22Rv1 (cell line): ENCODE measurements around the gene SKI.

ENCODE experiments used
- ZFX ChIP-seq: fragments of 450-650 bp; IDR thresholded peaks from 2 replicates; pipeline ENCODE4 v1.6.1; 2017; ENCODE audit warnings: antibody characterized with exemption, borderline replicate concordance
- TF ChIP-seq, protein P1 (sequence below): fragments of 450-650 bp; IDR thresholded peaks from 2 replicates; pipeline ENCODE4 v1.5.1; 2017; ENCODE audit warnings: mild to moderate bottlenecking

DNA sequence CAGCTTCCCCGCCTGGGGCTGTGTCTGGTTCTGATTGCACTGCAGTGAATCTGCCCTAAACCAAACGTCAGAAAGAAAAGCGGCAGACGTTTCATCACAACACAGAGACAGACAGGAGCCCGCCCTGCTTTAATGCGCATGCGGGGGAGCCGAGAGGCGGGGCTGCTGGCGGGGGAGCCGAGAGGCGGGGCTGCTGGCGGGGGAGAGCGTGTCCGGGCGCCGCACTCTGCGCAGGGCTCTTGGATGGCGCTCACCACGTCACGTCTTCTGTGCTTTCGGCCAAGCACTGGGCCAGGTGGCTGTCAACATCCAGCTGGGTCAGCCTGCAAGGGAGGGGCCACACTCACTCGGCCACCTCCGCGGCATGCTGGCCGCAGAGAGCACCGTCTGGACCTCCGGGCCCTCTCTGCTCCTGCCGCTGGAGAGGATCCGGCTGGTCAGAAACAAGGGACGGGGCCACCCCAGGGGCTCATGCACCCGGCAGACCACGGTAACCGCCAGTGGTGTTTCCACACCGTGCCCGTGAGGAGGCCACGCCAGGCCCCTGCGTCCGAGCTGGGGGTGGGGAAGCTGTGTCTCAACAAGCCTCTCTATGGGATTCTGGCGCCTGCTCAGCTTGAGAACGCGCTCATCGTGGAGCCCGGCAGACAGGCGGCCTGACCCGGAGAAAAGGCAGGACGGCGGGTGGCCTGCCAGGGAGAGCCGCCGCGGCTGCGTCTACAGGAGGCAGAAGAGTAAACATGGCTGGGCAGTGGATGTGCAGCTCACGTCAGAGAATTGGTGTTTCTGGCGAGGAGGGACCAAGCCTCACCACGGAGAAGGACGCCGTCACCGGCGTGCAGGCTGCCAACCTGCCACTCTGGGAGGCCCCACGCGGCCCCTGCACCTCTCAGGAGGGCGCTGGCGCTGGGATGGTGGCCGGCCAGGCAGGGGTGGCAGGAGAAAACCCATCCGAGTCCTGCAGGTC lies 38.4 kb upstream of the SKI start:
- TF ChIP-seq, protein P1, sequence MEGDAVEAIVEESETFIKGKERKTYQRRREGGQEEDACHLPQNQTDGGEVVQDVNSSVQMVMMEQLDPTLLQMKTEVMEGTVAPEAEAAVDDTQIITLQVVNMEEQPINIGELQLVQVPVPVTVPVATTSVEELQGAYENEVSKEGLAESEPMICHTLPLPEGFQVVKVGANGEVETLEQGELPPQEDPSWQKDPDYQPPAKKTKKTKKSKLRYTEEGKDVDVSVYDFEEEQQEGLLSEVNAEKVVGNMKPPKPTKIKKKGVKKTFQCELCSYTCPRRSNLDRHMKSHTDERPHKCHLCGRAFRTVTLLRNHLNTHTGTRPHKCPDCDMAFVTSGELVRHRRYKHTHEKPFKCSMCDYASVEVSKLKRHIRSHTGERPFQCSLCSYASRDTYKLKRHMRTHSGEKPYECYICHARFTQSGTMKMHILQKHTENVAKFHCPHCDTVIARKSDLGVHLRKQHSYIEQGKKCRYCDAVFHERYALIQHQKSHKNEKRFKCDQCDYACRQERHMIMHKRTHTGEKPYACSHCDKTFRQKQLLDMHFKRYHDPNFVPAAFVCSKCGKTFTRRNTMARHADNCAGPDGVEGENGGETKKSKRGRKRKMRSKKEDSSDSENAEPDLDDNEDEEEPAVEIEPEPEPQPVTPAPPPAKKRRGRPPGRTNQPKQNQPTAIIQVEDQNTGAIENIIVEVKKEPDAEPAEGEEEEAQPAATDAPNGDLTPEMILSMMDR, result no peak
- TF ChIP-seq ZFX, result no peak
